ENCODE results near the gene GABRR2. TPM values are rescaled to one million over a fixed set of nuclear protein-coding genes. Genes with fewer than 3 reads are reported as not detected.

Gene GABRR2
- total RNA-seq, 1 donor from 2014 or later, result 1.5 TPM

DNA sequence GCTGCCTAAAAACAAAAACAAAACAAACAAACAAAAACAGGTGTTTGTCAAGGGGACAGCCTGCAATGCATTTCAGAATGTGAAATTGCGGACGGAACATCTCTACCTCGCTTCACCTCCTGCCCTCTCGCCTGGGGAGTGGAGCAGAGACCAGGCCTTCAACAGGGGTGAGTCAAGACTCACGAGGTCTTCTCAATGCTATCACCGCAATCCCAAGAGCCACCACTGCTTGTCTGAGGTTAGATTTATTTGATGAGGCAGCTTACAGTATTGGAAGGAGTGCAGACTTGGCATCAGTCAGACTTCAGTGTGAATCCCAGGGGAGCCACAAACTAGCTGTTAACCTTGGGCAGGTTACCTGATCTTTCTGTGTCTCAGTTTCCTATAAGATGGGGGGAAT, 105.6 kb downstream of the GABRR2 start:
- TF ChIP-seq, protein P1, sequence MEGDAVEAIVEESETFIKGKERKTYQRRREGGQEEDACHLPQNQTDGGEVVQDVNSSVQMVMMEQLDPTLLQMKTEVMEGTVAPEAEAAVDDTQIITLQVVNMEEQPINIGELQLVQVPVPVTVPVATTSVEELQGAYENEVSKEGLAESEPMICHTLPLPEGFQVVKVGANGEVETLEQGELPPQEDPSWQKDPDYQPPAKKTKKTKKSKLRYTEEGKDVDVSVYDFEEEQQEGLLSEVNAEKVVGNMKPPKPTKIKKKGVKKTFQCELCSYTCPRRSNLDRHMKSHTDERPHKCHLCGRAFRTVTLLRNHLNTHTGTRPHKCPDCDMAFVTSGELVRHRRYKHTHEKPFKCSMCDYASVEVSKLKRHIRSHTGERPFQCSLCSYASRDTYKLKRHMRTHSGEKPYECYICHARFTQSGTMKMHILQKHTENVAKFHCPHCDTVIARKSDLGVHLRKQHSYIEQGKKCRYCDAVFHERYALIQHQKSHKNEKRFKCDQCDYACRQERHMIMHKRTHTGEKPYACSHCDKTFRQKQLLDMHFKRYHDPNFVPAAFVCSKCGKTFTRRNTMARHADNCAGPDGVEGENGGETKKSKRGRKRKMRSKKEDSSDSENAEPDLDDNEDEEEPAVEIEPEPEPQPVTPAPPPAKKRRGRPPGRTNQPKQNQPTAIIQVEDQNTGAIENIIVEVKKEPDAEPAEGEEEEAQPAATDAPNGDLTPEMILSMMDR (IDR thresholded peaks at IDR 0.05), result no peak
- TF ChIP-seq POLR2AphosphoS5 (IDR thresholded peaks at IDR 0.05; ENCODE audit: insufficient read depth in 1 of 2, low read depth in 1 of 2) (no peak), POLR2A (IDR thresholded peaks at IDR 0.05) (no peak)
- Histone ChIP-seq H3K4me1 (no peaks in the 10 kb centered on the region), H3K27me3 (no peaks in the 10 kb centered on the region), H3K27ac (no peak overlapping the region), H3K4me3 (no peak overlapping the region), H3K36me3 (no peaks in the 10 kb centered on the region), H3K9me3 (no peaks in the 10 kb centered on the region)
- intact Hi-C loops (cut with DNase I), result no loop called here
- no peak for DNase-seq (ENCODE audit: extremely low spot score in 2 of 2)

DNA sequence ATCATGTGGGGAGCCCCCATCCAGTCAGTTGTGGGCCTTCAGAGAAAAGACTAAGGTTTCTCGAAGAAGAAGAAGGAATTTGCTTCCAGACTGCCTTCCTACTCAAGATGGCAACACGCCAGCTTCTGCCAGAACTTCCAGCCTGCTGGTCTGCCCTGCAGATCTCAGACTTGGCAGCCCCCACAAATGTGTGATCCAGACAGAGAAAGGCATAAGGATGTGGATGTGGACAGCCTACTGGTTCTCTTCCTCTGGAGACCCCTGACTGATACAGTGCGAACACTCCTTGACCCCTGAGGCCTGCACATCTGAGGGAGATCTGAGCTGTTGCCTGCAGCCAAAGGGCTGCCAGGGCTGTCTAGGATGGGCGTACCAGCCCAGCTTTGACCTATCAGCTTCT, 106.5 kb downstream of the GABRR2 start:
- H3K36me3 ChIP-seq, result no peaks in the 10 kb centered on the region
- no peaks in the 10 kb centered on the region for H3K9me3 ChIP-seq
- no peaks in the 10 kb centered on the region for H3K4me1 ChIP-seq
- intact Hi-C loops (cut with DNase I), result no loop called here
- DNase-seq (ENCODE audit: extremely low spot score in 2 of 2), result no peak
- no peak overlapping the region for H3K27ac ChIP-seq
- TF ChIP-seq POLR2A (IDR thresholded peaks at IDR 0.05) (no peak), POLR2AphosphoS5 (IDR thresholded peaks at IDR 0.05; ENCODE audit: insufficient read depth in 1 of 2, low read depth in 1 of 2) (no peak)
- TF ChIP-seq, protein P1 (IDR thresholded peaks at IDR 0.05), result no peak
- H3K27me3 ChIP-seq, result no peaks in the 10 kb centered on the region
- H3K4me3 ChIP-seq, result no peak overlapping the region

Other genes starting within 250 kb of the GABRR2 start
- gene PNRC1, start 234.5 kb downstream of the GABRR2 start, total RNA-seq, result 289 TPM
- 0.25 TPM for gene SRSF12, start 197.2 kb downstream of the GABRR2 start, total RNA-seq
- 14.0 TPM for gene PM20D2, start 169.2 kb downstream of the GABRR2 start, total RNA-seq
- not detected for gene GABRR1, start 97.9 kb downstream of the GABRR2 start, total RNA-seq
- gene UBE2J1, start 37.4 kb upstream of the GABRR2 start, total RNA-seq, result 23.8 TPM
- 6.4 TPM for gene RRAGD, start 97.0 kb upstream of the GABRR2 start, total RNA-seq
- 13.3 TPM for gene ANKRD6, start 117.9 kb upstream of the GABRR2 start, total RNA-seq

Measured in vagina (tissue), 2 donors.